HK-2 (cell line): Measurements from ENCODE around the gene SLC29A3.
"Not testable (repeated sequence)": the region's sequence is repeated elsewhere in the genome, so short reads cannot be mapped to it uniquely, and the experiment has no call there.

Source experiments
- DNase-seq: peaks from one replicate; pipeline ENCODE4 v3.0.0-alpha.2; 2018; ENCODE audit not compliant: unreplicated experiment

Gene SLC29A3

GRCh38 chr10:71345694-71346093 is 26.6 kb downstream of the SLC29A3 start:
- no peak for DNase-seq

DNA sequence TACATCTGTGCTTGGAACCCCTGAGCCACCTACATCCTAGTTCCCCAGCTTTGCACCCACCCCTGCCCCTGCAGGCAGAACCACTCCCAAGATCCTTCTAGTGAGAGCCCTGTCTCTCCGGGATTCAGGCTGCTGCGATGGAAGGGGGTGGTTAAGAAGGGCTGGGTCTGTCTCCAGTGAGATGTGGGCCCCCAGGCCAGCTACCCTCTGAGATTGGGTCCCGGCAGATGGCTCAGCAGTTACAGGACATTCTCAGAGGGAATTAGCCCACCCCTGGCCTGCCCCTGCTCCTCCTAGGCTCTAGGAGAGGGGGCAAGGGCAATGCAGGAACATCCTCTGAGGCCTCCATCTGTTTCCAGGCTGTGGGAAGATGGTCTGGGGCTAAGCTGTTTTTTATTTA is 27.7 kb downstream of the SLC29A3 start:
- DNase-seq = no peak

- DNase-seq = no peak
Observed at GRCh38 chr10:71347587-71348395, 28.7 kb downstream of the SLC29A3 start.

DNA sequence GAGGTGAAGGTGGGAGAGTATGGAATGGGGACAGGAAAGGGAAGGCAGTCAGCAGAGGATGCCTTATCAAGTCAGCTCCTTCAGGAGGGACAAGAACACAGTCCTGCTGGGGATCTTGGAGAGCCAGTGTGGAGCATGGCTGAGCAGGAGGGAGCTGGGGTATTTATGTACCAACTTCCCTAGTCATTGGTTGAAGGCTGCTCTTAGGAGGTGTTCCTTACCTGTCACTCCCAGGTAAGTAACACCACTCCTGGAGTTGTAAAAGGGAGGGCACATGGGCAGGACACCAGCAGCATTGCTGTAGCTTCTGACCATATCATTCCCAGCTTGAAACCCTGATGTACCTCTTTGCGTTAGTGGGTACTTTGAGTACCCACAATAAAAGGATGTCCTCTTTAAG is 29.8 kb downstream of the SLC29A3 start:
- DNase-seq = no peak

DNA sequence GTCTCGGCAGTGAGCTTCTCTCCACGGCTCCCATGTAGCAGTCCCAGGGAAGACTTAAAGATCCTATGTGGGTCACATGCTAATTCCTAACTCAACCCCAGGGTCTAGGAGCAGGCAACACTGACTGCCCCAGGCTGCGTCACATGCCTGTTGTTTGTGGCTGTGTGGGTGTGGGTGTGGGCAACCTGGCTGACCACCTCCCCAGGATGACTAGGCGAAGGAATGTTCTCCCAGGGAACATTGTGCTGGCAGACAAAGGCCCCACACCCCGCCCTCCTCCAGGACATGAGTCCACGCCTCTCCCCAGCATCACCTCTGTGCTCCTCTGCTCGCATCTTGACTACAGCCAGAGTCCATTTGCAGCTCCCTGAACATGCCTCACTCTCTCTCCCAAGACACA is 30.3 kb downstream of the SLC29A3 start:
- DNase-seq = peak; percentile 23

DNA sequence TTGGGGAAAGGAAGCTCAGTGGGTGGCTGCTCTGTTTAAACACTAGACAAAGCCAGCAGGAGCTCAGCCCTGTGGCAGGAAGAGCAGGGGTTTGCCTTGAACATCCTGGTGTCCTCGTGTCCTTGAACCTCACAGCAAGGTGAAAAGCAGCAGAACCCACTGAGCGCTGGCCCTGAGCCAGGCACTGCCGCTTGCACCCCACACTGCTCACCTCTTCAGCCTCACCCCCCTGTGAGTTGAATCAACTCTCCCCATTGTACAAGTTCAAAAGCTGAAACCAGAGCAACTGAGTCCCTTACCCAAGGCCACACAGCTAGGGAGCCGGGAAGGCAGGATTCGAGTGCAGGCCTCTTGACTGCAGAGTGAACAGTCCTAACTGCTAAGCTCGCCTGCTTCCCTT is 32.0 kb downstream of the SLC29A3 start:
- DNase-seq = no peak

DNA sequence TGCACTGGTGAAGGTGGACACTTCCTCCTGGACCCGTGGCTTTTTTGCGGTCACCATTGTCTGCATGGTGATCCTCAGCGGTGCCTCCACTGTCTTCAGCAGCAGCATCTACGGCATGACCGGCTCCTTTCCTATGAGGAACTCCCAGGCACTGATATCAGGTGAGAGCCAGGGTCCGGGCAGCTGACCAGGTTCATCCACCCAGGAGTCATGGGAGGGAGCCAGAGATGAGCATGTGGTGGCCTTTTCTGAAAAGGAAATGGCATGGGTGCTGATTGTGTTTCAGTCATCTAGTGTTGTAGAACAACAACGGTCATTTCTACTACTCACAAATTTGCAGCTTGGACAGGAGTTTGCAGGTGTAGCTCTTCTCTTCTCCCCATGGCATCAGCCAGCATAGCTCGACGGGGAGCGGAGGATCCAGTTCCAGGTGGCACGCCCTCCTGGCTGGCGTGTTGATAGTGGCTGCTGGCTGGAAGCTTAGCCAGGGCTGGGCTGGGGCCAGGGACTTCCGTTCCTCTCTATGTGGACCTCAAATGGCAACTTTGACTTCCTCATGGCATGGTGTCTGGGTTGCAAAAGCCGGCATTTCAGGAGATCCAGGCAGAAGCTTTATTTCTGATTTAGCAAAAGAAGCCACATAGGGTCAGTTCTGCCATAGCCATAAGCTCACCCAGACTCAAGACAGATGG is 32.7 kb downstream of the SLC29A3 start:
- DNase-seq = no peak

DNA sequence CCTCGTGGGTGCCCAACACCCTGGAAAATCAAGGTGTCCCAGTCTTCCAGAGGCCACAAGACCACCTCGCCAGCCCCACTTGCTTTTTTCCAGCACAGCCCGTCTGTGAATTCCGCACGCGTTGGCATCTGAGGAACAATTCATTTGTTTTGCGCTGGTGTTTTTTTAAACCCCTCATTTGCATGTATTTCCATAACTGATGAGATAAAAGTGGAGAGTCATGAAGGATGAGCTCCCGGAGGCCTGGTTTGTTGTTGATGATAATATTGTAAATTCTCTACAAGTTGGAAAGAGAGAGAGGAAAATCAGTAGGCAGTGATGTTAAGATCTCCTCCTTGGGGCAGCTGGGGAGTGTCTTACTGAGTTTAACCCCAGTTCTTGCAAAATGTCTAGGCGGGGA is 34.6 kb downstream of the SLC29A3 start:
- no peak for DNase-seq

DNA sequence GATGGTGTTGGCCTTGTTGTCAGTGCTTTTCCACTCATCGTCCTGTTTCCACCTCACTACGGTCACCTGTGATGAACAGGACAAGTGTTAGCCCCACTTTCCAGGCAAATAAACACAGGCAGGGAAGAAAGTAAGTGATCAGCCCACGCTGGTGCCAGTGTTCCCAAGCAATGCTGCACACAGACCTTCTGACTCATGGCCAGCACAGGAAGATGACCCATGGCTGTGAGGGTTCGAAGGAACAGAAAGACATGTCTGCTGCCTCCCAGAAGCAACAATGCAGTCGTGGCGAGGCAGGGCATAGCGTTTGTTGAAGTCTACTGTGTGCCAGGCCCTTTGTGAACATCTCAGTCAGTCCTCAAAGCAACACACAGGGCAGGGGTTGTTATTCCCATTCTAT is 35.7 kb downstream of the SLC29A3 start:
- no peak for DNase-seq

- no peak for DNase-seq
Observed at GRCh38 chr10:71355886-71356285, 36.8 kb downstream of the SLC29A3 start.

DNA sequence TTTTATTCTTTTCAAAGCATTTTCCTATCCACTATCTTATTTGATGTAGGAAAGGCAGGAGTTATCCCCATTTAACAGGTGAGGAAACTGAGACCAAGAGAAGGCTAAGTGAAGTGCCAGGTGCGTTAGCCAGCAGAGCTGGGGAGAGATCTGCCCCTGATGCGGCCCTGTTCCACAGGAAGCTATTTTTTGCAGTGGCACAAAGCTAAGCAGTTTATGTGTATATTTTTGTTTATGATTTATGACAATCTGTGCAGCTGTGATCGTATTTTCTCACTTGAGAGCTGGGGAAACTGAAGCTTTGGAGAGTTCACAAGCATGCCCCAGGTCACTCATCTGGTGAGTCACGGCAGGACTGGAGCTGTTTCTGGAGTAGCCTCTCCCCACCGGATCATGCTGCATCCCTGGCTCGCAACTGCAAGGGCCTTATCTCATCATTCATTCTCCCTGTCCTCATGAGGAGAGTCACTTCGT is 38.8 kb downstream of the SLC29A3 start:
- no peak for DNase-seq

- no peak for DNase-seq
Observed at GRCh38 chr10:71358277-71358676, 39.2 kb downstream of the SLC29A3 start.

DNA sequence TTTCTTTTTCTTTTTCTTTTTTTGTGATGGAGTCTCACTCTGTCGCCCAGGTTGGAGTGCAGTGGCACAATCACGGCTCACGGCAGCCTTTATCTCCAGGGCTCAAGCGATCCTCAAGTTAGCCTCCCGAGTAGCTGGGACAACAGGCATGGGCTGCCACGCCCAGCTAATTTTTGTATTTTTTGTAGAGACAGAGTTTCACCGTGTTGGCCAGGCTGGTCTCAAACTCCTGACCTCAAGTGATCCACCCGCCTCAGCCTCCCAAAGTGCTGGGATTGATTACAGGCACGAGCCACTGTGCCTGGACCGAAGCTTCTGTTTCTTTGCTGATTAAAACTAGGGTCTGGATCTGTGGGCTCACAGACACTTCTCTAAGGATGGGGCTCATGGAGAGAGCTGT is 39.8 kb downstream of the SLC29A3 start:
- DNase-seq = not testable (repeated sequence)

GRCh38 chr10:71359364-71360046 is 40.4 kb downstream of the SLC29A3 start:
- no peak for DNase-seq

DNA sequence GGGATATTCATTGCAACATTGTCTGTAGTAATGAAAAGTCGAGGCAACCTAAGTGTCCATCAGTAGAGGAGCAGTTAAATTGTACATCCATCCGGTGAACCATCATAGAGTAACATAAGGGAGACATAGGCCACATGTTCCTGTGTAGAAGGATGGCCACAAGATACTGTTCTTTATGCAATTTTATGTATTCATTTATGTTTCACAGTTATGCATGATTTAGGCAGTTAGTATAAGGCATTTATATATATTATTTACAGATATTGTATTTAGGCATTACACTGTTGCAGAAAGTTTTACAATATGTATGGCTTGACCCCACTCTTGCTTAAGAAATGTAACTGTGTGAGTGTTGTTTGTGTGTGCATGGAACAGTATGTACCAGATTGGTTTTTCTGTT is 41.7 kb downstream of the SLC29A3 start:
- DNase-seq = no peak

GRCh38 chr10:71361581-71361980 is 42.5 kb downstream of the SLC29A3 start:
- no peak for DNase-seq

DNA sequence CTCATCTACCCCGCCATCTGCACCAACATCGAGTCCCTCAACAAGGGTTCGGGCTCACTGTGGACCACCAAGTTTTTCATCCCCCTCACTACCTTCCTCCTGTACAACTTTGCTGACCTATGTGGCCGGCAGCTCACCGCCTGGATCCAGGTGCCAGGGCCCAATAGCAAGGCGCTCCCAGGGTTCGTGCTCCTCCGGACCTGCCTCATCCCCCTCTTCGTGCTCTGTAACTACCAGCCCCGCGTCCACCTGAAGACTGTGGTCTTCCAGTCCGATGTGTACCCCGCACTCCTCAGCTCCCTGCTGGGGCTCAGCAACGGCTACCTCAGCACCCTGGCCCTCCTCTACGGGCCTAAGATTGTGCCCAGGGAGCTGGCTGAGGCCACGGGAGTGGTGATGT is 43.1 kb downstream of the SLC29A3 start:
- DNase-seq = no peak

GRCh38 chr10:71363936-71364335 is 44.9 kb downstream of the SLC29A3 start:
- no peak for DNase-seq

DNA sequence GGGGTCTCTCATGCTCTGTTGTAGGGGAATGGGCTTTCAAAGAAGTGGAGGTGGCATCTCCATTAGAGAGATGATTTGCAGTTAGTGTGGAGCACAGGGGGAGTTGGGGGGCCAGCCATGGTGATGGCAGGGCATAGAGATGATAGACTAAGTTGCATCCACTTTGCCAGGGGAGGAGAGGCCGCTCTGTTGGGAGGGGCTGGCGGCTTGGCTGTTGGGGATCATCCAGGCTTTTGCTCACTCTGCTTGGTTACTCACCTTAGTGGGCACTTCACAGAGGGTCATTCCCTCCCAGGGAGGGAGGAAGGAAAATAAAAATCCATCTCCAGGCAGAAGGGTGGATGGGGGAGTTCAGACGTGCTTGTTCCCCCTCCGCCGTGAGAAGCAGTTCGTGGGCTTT is 46.3 kb downstream of the SLC29A3 start:
- no peak for DNase-seq

DNA sequence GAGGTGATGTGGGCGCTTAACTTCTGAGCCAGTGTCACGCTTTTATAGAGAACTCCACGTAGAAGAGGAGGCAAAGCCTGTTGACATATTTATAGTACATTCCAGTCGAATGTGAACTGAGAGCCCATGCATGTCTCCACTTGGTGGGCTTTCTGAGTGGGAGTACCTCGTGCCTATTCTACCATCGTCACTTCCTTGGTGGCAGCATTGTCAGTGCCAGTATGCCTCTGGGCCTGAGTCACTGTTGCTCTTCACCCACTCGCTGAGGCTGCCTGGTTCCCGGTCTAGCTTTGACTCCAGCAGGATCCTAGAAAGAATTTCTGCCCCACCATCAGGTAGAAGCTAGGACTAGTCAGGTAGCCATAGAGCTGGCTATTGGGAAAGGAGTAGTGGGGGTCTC is 47.6 kb downstream of the SLC29A3 start:
- no peak for DNase-seq

GRCh38 chr10:71367271-71367670 is 48.2 kb downstream of the SLC29A3 start:
- no peak for DNase-seq

DNA sequence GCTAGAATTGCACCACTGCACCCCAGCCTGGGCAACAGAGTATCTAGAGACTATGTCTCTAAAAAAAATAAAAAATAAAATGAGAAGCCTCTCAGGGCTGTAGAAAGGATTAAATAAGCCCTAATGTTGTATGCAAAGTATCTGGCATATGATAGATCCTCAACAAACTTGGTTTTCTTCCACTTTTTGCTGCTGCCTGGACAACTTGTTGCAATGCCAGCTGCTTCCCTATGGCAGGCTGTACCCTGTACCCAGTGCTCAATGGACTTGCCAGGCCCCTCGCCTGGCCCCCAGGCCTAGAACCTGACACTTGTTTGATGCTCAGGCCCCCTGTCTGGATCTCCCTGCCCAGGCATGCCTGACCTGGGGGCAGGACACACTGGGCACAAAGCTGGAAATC is 49.1 kb downstream of the SLC29A3 start:
- no peak for DNase-seq

DNA sequence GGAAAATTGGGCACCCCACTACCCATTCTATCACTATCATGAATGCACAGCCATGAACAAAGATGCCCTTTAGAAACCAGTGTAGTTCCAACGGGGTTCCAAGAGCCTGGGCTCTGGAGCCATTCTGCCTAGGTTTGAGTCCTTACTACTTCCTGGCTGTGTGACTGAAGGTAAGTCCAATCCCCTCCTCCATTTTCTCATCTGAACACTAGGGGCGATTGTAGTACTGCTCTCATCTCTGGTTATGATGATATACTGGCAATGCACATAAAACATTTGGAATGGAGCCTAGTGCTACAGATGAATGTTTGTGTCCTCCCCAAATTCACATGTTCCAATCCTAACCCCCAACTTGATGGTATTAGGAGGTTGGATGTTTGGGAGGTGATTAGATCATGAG is 49.6 kb downstream of the SLC29A3 start:
- no peak for DNase-seq
